K562 (cell line): ENCODE results near the gene GINS3. TPM values are rescaled to one million over a fixed set of nuclear protein-coding genes. Genes with fewer than 3 reads are reported as not detected.
"Not testable (repeated sequence)": the region's sequence is repeated elsewhere in the genome, so short reads cannot be mapped to it uniquely, and the experiment has no call there.

Experiments
- ATAC-seq: fragments of 200-7000 bp; cut with Tn5 transposase; 3 replicates; pipeline ENCODE4 v1.9.1; 2020; ENCODE audit warnings: moderate library complexity
- BruUV-seq: library from RNA; stranded (reverse); fragments of 400-500 nt; replicated peaks from 2 replicates; lab custom pipeline; 2021; lab: Mats Ljungman, UMichigan
- CTCF ChIA-PET: fragments of 300-600 bp; formaldehyde crosslinking; extraction: SDS; loops from one replicate; lab custom pipeline; 2021; ENCODE audit warnings: low intra/inter-chr PET ratio; lab: Yijun Ruan, JAX
- POLR2A ChIA-PET: fragments of 300-600, 350-650 bp; sonication (Branson Sonifier 250); formaldehyde crosslinking; extraction: SDS; loops from one replicate; lab custom pipeline; 2021; ENCODE audit warnings: antibody characterized with exemption, inconsistent platforms; lab: Yijun Ruan, JAX
- DNase-seq, 4 experiments: peaks; one replicate each; pipeline versions ENCODE4 v3.0.0 to v3.0.0-alpha.2; 2011 to 2018; ENCODE audit warnings: low spot score in 3 of 4, mixed read lengths in 3 of 4; ENCODE audit errors: extremely low read depth in 1 of 4
- FAIRE-seq: peaks from 2 replicates; lab custom pipeline; 2011; peaks lifted over from hg19 to GRCh38; lab: Jason Lieb, UNC
- H2AFZ ChIP-seq: 2 replicates; pipeline ENCODE4 v1.6.0; 2011; ENCODE audit warnings: low read depth, low read length, control low read depth, inconsistent platforms
- H3K27ac ChIP-seq: fragments of 200-600 bp; 3 replicates; pipeline ENCODE4 v1.8.0; 2011; ENCODE audit warnings: low read depth, mild to moderate bottlenecking, control low read depth, inconsistent platforms, low read length, moderate library complexity, mixed read lengths; ENCODE audit errors: extremely low read depth
- H3K27me3 ChIP-seq, 2 experiments: fragments of 300-600 bp in 1 of 2; 2 replicates in 1 of 2; 3 replicates in 1 of 2; pipeline versions ENCODE4 v1.6.0 to v1.8.0; 2011; ENCODE audit warnings: inconsistent platforms in 2 of 2, low read length in 2 of 2, mild to moderate bottlenecking in 1 of 2, mixed read lengths in 1 of 2, moderate library complexity in 1 of 2; ENCODE audit not compliant: control insufficient read depth in 2 of 2, insufficient read depth in 2 of 2
- H3K36me3 ChIP-seq: fragments of 300-600 bp; 3 replicates; pipeline ENCODE4 v1.8.0; 2011; ENCODE audit warnings: mild to moderate bottlenecking, low read length, inconsistent platforms; ENCODE audit not compliant: control insufficient read depth, insufficient read depth
- H3K4me1 ChIP-seq, 2 experiments: fragments of 200-600 bp in 1 of 2; replicated peaks in 1 of 2; 2 replicates in 1 of 2; 3 replicates in 1 of 2; pipeline versions ENCODE4 v1.5.1 to v1.8.0; 2011; ENCODE audit warnings: inconsistent platforms in 2 of 2, low read length in 2 of 2, mild to moderate bottlenecking in 1 of 2, mixed read lengths in 1 of 2, moderate library complexity in 1 of 2; ENCODE audit not compliant: control insufficient read depth in 2 of 2, insufficient read depth in 2 of 2
- H3K4me2 ChIP-seq: 2 replicates; pipeline ENCODE4 v1.6.1; 2011; ENCODE audit warnings: low read length, control low read depth, inconsistent platforms, mixed read lengths; ENCODE audit not compliant: insufficient read depth
- H3K4me3 ChIP-seq: fragments of 200-600 bp; sonication (generic), shearing (Covaris generic); 2 replicates; pipeline ENCODE4 v1.5.1; 2016; ENCODE audit warnings: control low read depth, inconsistent platforms
- H3K79me2 ChIP-seq: fragments of 200-600 bp; 3 replicates; pipeline ENCODE4 v1.8.0; 2011; ENCODE audit warnings: low read length, inconsistent platforms; ENCODE audit not compliant: control insufficient read depth, insufficient read depth
- H3K9ac ChIP-seq, 2 experiments: 2 replicates each; pipeline versions ENCODE4 v1.6.0 to v1.6.1; 2011; ENCODE audit warnings: low read depth in 2 of 2, low read length in 2 of 2, control low read depth in 1 of 2, inconsistent platforms in 1 of 2, mild to moderate bottlenecking in 1 of 2, mixed read lengths in 1 of 2; ENCODE audit not compliant: insufficient read depth in 1 of 2
- H3K9me1 ChIP-seq: one replicate; pipeline ENCODE4 v1.6.0; 2011; ENCODE audit warnings: inconsistent platforms, mild to moderate bottlenecking, low read length, moderate library complexity; ENCODE audit not compliant: control insufficient read depth, insufficient read depth
- H3K9me3 ChIP-seq: replicated peaks from 2 replicates; pipeline ENCODE4 v1.5.1; 2011; ENCODE audit warnings: low read depth, low read length, inconsistent platforms; ENCODE audit not compliant: control insufficient read depth, insufficient read depth
- H4K20me1 ChIP-seq: replicated peaks from 2 replicates; pipeline ENCODE4 v1.6.1; 2011; ENCODE audit warnings: low read length, inconsistent platforms, mixed read lengths; ENCODE audit not compliant: control insufficient read depth, insufficient read depth
- FOSL1 ChIP-seq: fragments of 200-800 bp; sonication (Bioruptor generic); conservative IDR thresholded peaks from 2 replicates; pipeline ENCODE4 v1.6.1; 2016; ENCODE audit warnings: missing genetic modification characterization, missing compliant biosample characterization
- MEIS2 ChIP-seq: fragments of 450-650 bp; IDR thresholded peaks from 2 replicates; pipeline ENCODE4 v1.6.1; 2014; ENCODE audit warnings: mild to moderate bottlenecking; ENCODE audit not compliant: partially characterized antibody
- ZNF668 ChIP-seq: fragments of 250-450 bp; sonication (Bioruptor Pico); IDR thresholded peaks from 2 replicates; pipeline ENCODE4 v1.8.0; 2022; ENCODE audit warnings: mild to moderate bottlenecking, inconsistent platforms
- WGBS: fragments of 100-300 bp; shearing (Covaris generic); methylation state at CpG from one replicate; pipeline ENCODE4 v1.1.6; 2016; ENCODE audit warnings: low coverage, mixed read lengths; ENCODE audit not compliant: insufficient coverage; ENCODE audit errors: missing lambda C conversion rate; 5-methylcytosine and 5-hydroxymethylcytosine counted together
- in situ Hi-C: fragments of 300-500 bp; cut with MboI; formaldehyde crosslinking; loops from 4 replicates; pipeline ENCODE4 v1.15.0; 2018; ENCODE audit warnings: inconsistent platforms, mixed read lengths
- intact Hi-C: fragments of 100-400 bp; cut with micrococcal nuclease; formaldehyde crosslinking; loops from 2 replicates; pipeline ENCODE4 v1.14.2; 2022
- polyA plus RNA-seq, 8 experiments: library from polyadenylated mRNA; depleted of rRNA in 4 of 8; stranded (reverse) in 5 of 8; unstranded in 3 of 8; fragments of >200 nt; fragmentation: Nextera tagmentation in 2 of 8; fragmentation: Illumina TruSeq in 1 of 8; extraction: Ambion mirVana in 2 of 8; extraction: Trizol in 1 of 8; gene quantifications; 2 replicates each; pipeline versions ENCODE4 v1.2.1 to v1.2.3, GENCODE V29; 2011 to 2014; ENCODE audit warnings: inconsistent platforms in 1 of 8, missing spikeins in 1 of 8
- total RNA-seq, 7 experiments: library from RNA; depleted of rRNA in 6 of 7; stranded (reverse); fragments of >200 nt in 6 of 7; fragmentation: Illumina TruSeq in 2 of 7; extraction: Trizol in 2 of 7; gene quantifications; 2 replicates each; pipeline versions ENCODE4 v1.2.1 to v1.2.3, GENCODE V29; 2011 to 2021; ENCODE audit warnings: low replicate concordance in 1 of 7
- TF ChIP-seq, protein P1 (sequence below): IDR thresholded peaks from 3 replicates; pipeline ENCODE4 v1.6.1; 2011; ENCODE audit warnings: borderline replicate concordance, mild to moderate bottlenecking, moderate library complexity; ENCODE audit not compliant: insufficient read length; ENCODE audit errors: extremely low read depth
- TF ChIP-seq, protein P2 (sequence below): sonication (generic); formaldehyde crosslinking; IDR thresholded peaks from 2 replicates; pipeline ENCODE4 v1.8.1; 2022; ENCODE audit warnings: missing genetic modification reagents

The GINS3 gene
- total and polyA plus RNA-seq, 9 of the 15 experiments (the other 6 are each of a cell fraction or from before 2014, with no cell fraction given) = 17.8 to 31.9 (median 25.4) TPM

DNA sequence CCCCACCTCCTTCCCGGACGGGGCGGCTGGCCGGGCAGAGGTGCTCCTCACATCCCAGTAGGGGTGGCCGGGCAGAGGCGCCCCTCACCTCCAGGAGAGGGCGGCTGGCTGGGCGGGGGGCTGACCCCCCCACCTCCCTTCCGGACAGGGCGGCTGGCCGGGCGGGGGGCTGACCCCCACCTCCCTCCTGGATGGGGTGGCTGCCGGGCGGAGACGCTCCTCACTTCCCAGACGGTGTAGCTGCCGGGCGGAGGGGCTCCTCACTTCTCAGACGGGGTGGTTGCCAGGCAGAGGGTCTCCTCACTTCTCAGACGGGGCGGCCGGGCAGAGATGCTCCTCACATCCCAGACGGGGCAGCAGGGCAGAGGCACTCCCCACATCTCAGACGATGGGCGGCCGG is 4.6 kb downstream of the GINS3 start:
- DNase-seq, CTCF ChIA-PET, POLR2A ChIA-PET, H3K4me2 ChIP-seq, H2AFZ ChIP-seq, BruUV-seq, H3K4me1 ChIP-seq, intact Hi-C loops, H3K9me1 ChIP-seq, H4K20me1 ChIP-seq, H3K4me3 ChIP-seq, H3K27me3 ChIP-seq, H3K9ac ChIP-seq, H3K9me3 ChIP-seq, ATAC-seq, H3K27ac ChIP-seq, FAIRE-seq, in situ Hi-C loops: not testable (repeated sequence)
- peaks cover 21% of the 10 kb centered on the region for H3K36me3 ChIP-seq
- 100% methylated on average over 7 of the region's 26 CpGs for WGBS
- peaks cover 22% of the 10 kb centered on the region for H3K79me2 ChIP-seq

DNA sequence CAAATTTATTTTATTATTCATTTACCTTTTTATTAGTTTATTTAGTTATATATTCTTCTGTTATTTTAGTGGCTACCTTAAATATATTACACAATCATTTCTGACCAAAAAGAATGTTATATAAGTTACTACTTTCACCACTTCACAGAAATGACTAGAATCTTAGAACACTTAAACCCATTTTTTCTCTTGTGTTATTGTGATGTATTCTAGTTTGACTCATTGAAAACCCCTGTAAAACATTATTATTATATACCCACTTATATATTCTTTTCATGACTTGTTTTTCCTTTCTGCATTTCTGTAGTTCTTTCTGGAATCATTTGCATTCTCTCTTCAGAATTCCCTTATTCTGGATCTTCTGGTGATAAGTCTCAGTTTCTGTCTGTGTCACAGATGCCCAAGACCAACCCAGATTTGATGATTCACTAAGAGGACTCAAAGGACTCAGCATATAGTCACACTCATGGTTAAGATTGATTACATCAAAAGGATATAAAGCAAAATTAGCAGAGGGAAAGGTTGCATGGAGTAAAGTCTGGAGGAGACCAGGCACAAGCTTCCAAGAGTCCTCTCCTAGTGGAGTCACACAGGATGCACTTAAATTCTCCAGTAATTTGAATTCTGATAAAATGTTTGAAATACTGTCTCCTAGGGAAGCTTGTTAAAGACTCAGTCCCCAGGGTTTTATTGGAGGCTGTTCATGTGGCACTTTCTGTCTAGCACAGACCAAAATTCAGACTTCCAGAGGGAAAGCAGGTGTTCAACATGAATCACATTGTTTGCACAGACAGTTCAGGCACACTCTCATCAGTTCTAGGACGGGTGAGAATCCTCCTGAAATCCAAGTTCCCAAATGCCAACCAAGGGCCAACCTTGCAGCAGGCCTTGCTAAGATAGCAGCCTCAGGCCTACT is 7.7 kb downstream of the GINS3 start:
- peaks cover 35% of the 10 kb centered on the region for H3K36me3 ChIP-seq
- intact Hi-C loops = no loop called here
- in situ Hi-C loops = no loop called here
- TF ChIP-seq FOSL1 = 0 out of 2 replicates have a peak, but pooled peaks have one; percentile 24
- TF ChIP-seq MEIS2 = no peak
- TF ChIP-seq, protein P1, sequence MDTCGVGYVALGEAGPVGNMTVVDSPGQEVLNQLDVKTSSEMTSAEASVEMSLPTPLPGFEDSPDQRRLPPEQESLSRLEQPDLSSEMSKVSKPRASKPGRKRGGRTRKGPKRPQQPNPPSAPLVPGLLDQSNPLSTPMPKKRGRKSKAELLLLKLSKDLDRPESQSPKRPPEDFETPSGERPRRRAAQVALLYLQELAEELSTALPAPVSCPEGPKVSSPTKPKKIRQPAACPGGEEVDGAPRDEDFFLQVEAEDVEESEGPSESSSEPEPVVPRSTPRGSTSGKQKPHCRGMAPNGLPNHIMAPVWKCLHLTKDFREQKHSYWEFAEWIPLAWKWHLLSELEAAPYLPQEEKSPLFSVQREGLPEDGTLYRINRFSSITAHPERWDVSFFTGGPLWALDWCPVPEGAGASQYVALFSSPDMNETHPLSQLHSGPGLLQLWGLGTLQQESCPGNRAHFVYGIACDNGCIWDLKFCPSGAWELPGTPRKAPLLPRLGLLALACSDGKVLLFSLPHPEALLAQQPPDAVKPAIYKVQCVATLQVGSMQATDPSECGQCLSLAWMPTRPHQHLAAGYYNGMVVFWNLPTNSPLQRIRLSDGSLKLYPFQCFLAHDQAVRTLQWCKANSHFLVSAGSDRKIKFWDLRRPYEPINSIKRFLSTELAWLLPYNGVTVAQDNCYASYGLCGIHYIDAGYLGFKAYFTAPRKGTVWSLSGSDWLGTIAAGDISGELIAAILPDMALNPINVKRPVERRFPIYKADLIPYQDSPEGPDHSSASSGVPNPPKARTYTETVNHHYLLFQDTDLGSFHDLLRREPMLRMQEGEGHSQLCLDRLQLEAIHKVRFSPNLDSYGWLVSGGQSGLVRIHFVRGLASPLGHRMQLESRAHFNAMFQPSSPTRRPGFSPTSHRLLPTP = no peak
- TF ChIP-seq, protein P2, sequence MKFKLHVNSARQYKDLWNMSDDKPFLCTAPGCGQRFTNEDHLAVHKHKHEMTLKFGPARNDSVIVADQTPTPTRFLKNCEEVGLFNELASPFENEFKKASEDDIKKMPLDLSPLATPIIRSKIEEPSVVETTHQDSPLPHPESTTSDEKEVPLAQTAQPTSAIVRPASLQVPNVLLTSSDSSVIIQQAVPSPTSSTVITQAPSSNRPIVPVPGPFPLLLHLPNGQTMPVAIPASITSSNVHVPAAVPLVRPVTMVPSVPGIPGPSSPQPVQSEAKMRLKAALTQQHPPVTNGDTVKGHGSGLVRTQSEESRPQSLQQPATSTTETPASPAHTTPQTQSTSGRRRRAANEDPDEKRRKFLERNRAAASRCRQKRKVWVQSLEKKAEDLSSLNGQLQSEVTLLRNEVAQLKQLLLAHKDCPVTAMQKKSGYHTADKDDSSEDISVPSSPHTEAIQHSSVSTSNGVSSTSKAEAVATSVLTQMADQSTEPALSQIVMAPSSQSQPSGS (CRISPR knock-in tag) = no peak
- TF ChIP-seq ZNF668 (CRISPR knock-in tag) = no peak
- whole genome bisulfite sequencing = 80% methylated on average over 1 of the region's 1 CpG
- no peak overlapping the region for H3K9ac ChIP-seq
- H4K20me1 ChIP-seq = no peaks in the 10 kb centered on the region
- FAIRE-seq (no peak), DNase-seq (no peak), ATAC-seq (no peak)
- H3K4me3 ChIP-seq = no peak overlapping the region
- no TSS peak for BruUV-seq
- no peaks in the 10 kb centered on the region for H3K27me3 ChIP-seq
- ChIA-PET CTCF (no interaction called here), POLR2A (interaction anchor here (1.7 kb wide), 1 partner anchor 11 kb away, joined by 7 read pairs; no protein-coding TSS in a partner anchor)
- H3K9me1 ChIP-seq = no peaks in the 10 kb centered on the region
- no peaks in the 10 kb centered on the region; the same call in 1 of the 3 replicates for H3K79me2 ChIP-seq
- no peak overlapping the region for H3K27ac ChIP-seq
- peaks cover 2% of the 10 kb centered on the region; the same call in 1 of the 2 replicates for H3K9me3 ChIP-seq
- no peak overlapping the region for H2AFZ ChIP-seq
- H3K4me2 ChIP-seq = no peak overlapping the region
- no peaks in the 10 kb centered on the region; a peak in 1 of 5 replicates for H3K4me1 ChIP-seq
